HG03175 (cell line): ENCODE data around the gene DHRS9.
A peak's percentile ranks its signal among the peaks of the same experiment; 100 is the strongest.

Experiments
- ATAC-seq: cut with Tn5 transposase; IDR thresholded peaks from one replicate; pipeline ENCODE4 v1.9.1; 2021; ENCODE audit warnings: mild to moderate bottlenecking, moderate library complexity; ENCODE audit not compliant: unreplicated experiment

The DHRS9 gene

GRCh38 chr2:169065422-169065821 is 3.9 kb upstream of the DHRS9 start:
- no peak for ATAC-seq

GRCh38 chr2:169065864-169066517 is 3.4 kb upstream of the DHRS9 start:
- no peak for ATAC-seq

- ATAC-seq = no peak
These were observed 2.5 kb upstream of the DHRS9 start for GRCh38 chr2:169066897-169067296.

GRCh38 chr2:169069833-169070232 is 470 bp downstream of the DHRS9 start:
- no peak for ATAC-seq

DNA sequence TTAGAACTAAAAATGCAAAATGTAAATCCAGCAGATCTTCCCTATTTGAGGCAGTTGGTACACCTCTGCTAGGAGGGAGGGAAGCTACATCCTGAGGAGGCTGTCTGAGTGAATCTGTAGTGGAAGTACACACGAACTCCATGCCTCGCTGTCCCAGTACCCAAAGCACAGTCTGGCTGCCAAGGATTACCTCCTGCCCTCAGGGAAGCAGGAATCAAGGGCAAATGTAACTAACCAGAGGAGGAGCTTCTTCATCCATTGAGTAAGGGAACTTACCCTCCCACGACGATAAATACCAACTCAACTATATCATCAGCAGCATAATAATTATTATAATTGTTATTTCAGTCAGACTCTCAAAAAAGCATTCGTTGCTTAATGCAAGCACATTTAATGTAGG is 2.1 kb downstream of the DHRS9 start:
- ATAC-seq = no peak

- ATAC-seq = peak; percentile 56
These were observed 3.0 kb downstream of the DHRS9 start for GRCh38 chr2:169072163-169072925.

DNA sequence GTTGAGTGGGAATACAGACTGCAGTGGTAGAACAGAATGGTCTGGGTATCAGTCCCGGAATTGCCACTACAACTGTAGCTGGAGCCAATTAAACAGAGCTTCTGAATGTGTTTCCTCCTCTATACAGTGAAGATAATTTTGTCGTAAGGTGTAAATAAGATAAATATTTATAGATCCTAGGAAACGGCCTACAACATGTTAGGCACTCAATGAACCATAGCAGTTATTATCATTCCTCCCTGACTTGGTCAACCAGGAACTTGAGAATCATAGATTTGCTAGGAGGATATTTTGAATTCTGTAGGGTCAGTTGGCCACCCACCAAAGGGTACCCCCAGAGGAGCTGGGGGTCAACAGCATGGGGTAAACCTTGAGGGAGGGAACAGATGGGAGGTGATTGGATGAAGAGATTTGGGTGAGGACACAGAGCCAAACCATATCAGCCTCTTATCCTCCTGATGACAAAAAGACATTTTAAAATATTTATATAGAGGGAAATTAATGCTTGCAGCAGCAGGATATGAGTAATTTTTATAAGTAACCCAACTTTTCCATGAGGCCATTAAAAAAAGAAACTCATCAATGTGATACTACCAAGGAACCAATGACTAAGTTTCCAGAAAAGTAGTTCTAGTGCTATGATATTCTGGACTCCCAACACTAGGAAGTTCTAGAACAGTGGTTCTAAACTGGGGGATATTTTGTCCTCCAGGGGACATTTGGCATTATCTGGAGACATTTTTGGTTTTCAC is 4.0 kb downstream of the DHRS9 start:
- no peak for ATAC-seq

- peak; percentile 49 for ATAC-seq
These were observed 4.8 kb downstream of the DHRS9 start for GRCh38 chr2:169073963-169074751.

DNA sequence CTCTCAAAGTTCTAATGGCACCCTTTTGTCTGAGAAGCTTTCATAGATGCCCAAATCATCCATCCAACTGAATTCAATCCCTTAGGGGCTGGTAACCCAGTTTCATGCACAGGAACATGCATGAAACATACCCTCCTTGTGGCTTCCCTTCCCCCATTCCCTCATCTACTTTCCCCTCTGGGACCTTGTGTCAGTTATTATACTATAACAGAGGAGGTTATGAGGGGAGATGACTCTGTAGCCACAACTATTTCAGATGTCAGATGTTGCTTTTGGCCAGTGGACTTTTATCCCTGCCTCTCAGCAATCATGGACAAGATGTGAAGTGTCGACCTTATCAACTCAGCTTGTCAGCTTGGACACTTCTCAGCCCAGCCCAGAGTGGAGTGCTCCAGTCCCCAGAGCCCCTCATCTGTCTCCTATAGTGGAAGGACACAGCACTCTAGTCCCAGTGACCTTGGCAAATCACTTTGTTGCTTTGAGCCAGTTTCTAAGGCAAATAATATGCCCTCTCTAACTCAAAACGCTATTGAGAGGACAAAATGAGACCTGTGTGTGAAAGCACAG is 8.4 kb downstream of the DHRS9 start:
- no peak for ATAC-seq

DNA sequence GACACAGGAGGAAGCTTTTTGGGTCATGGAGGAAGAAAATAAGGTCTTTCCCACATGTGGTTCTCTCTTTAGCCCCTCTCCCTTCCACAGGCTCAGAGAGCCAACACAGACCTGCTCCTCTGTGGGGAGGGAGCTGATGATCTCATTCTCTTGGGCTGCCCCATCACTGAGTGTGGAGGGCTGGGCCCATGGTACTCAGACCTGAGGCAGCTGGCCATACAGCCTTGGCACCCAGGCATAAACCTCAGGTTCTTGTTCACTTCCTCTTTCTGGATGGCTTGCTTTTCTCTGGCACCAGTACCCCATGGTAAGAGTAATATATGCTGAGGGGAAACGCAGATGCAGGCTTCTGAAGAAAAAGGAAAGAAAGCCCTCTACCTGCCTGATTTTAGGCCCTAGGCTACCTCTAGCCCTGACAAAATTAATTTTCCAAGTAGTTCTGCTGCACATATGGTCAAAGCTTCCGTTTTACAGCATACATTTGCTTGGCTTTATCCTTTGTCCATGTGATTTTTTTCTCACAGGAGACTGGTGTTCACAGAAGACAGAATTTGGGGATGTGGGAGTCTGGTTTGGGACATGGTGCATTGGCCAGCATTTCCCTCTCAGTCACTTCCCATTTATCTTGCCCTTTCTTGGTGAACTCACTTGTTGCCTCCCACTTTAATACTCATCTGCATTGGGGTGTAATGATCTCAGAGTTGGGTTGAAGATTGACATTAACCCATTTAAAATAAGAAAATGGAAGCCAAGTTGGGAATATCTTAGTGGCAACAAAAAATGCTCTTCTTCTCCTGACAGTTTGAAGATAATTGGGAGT is 11.1 kb downstream of the DHRS9 start:
- ATAC-seq = peak; percentile 93

DNA sequence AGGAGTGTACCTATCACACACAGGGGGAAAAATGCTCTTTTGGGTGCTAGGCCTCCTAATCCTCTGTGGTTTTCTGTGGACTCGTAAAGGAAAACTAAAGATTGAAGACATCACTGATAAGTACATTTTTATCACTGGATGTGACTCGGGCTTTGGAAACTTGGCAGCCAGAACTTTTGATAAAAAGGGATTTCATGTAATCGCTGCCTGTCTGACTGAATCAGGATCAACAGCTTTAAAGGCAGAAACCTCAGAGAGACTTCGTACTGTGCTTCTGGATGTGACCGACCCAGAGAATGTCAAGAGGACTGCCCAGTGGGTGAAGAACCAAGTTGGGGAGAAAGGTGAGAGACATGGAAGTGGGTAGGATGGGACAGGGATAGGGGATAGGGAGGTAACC is 12.2 kb downstream of the DHRS9 start:
- no peak for ATAC-seq

DNA sequence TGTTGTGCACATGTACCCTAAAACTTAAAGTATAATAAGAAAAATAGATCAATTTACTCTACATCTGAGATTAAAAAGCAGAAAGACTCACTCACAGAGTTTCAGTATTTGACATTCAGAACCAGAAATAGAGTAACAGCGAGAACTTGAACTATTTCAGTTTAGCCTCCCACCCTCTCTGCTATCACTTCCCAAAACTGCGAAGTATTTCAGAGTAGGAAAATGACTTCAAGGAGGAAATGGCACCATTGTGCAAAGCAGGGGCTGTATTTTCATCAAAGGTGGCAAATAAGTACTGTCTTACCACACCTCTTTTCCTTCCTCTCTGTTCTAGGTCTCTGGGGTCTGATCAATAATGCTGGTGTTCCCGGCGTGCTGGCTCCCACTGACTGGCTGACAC is 13.6 kb downstream of the DHRS9 start:
- ATAC-seq = peak; percentile 35

DNA sequence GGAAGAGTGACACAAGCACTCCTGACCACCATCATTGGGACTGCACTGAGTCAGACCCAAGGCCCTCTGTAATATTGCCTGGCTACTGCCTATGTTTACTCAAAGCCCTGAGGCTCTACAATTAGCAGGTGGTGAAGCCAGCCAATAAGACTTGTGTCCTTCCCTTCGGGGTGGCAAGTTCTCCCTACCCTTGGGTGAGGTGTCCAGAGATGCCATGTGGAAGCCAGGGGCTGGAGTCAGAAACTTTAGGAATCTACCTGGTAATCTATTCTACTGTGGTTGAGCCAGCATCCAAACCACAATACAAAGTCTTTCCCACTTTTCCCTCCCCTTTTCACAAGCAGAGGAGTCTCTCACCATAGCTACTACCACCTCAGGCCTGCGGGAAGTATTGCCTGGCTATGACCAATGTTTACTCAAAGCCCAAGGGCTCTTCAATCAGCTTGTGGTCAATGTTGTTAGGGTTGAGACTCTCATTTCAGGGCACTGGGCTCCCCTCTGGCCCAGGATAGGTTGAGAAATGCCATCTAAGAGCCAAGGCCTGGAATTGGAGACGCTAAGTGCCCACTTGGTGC is 17.6 kb downstream of the DHRS9 start:
- no peak for ATAC-seq

GRCh38 chr2:169087757-169088379 is 18.5 kb downstream of the DHRS9 start:
- no peak for ATAC-seq

DNA sequence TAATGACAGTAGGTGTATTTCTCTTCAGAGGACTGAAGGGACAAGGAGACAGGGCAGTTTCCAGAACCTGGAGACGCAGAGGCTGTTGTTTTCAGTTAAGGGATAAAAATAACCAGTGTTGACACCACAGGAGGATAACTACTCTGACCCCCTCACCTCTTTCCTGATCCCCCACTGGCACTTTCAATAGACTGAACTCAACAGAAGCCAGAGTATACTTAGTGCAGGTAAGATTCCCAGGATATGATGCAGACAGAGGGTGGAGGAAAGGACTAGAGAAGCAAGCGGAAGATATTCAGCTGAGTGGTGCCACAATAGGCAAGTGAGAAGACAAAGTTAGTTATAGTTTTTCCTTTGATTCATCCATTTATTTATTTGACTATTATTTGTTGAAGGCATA is 19.8 kb downstream of the DHRS9 start:
- no peak for ATAC-seq

DNA sequence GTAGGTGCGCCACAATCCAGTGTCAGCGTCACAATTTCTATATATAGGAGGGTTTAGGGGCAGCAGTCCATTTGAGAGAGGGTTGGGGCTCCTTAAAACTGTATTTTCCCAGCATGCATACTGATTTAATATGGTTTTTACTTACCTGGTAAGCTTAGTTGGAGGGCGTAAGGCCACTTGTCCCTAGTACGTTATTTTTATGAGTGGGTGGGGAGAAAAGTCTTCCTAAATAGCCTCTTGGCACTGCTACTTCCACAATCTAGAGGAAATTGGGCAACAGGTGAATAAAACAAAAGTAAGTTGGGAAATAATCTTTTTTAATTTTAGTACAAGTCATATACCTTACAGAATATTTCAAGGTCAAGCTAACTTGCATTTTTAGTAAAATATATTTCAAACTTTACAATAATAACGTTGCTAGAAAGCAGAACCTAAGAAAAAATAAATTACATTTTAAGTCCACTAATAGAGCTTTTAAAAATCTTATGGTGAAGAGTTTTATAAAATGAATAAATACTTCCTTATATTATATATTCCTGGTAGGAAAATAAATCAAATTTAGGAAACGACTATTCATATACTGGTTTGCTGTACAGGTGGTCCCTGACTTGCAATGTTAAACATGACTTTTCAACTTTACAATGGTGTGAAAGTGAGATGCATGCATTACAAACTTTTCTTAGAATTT is 20.9 kb downstream of the DHRS9 start:
- no peak for ATAC-seq

DNA sequence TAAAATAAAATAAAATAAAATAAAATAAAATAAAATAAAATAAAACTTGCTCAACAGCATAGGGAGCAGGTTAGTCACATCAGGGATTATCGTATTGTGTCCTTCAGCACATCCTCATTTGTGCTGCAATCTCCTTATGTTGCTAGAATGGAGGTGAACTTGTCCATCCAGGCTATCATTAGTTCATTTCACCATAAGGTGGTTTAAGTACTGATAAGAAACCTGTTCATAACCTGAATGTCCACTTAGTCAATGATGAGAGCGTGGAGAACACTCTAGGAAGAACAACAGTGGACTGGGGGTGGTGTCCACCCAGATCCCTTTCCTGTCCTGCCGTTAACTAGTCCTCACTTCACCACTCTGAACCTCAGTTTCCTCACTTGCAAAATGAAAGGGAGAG is 21.9 kb downstream of the DHRS9 start:
- no peak for ATAC-seq

DNA sequence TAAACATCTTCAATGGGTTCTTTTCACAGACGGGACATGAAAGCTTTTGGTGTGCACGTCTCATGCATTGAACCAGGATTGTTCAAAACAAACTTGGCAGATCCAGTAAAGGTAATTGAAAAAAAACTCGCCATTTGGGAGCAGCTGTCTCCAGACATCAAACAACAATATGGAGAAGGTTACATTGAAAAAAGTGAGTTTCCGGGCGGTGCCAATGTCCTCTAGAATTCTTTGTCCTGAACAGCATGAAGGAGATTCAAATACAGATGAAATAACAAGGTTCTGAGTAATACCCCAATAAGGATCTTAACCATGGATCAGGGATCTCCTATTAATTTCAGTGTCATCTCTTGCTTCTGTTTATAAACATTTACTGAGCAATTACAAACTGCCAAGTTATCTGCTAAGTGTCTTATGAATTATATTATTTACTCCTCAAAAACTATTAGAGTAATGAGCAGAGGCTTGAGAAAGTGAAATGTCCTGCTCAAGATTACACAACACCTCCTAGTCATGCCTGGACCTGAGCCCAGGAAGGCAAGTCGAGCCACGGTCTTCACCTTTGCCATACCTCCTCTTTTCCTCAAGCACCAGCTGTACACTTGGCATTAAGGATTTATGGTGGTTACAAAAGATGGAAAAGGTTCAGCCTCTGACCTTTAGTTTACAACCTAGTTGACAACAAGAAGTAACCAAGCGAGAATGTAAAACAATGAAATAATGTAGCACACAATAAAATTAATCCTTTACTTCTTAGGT is 22.6 kb downstream of the DHRS9 start:
- ATAC-seq = no peak
